ENCODE measurements around the gene MOCS3.

Gene MOCS3

GRCh38 chr20:50980071-50980681, 21.6 kb downstream of the MOCS3 start:
- in situ Hi-C loops (cut with HindIII; ENCODE audit: low sequenced_read_pairs): no loop called here

DNA sequence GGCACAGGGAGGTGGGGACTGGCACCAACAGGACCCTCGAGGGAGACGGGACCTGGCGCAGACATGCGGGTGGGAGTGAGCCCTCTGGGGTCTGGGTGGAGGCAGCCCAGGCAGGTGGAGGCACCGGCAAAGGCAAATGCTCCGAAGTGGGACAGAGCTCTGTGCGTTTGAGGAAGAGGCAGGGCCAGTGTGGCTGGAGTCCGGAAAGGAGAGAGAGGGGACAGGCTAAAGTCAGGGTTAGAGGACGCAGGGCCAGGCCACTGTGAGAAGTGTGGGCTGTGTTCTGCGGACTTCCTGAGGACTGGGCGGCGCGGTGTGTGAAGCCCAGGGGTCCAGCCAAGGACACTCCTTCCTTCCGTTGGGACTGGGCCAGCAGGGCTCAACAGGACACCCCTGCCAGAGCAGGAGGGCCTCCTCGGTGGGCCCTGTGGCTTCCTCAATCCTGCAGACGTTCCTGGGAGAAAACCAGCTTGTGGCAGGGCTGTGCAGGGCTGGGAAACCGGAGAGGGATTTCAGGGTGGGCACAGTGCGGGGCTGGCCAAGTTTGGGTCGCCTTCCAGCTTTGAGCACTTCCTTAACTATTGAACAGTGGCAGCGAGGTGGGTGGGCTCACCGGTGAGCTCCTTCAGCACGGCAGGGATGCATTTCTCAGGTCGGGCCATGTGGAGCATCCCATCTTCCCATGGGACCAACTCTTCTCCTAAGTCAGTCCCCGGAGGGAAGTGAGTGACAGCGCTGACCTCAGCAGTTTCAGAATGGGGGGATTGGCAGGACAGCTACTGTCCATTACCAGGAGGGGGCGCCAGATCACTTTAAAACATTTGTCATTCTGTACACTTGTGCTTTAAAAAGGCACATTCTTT, 22.5 kb downstream of the MOCS3 start:
- in situ Hi-C loops (cut with HindIII; ENCODE audit: low sequenced_read_pairs): no loop called here

GRCh38 chr20:50981714-50982048, 23.1 kb downstream of the MOCS3 start:
- in situ Hi-C loops (cut with HindIII; ENCODE audit: low sequenced_read_pairs): no loop called here

GRCh38 chr20:50982363-50982762, 23.7 kb downstream of the MOCS3 start:
- in situ Hi-C loops (cut with HindIII; ENCODE audit: low sequenced_read_pairs): no loop called here

DNA sequence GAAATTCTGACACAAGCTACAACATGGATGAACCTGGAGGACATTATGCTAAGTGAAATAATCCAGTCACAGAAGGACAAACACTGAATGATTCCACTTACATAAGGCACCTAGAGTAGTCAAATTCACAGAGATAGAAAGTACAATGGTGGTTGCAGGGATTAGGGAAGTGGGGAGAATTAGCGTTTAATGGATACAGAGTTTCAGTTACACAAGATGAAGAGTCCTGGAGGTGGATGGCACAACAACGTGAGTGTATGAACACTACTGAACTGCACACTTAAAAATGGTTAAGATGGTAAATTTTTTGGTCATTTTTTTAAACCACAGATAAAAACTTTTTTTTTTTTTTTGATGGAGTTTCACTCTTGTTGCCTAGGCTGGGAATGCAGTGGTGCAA, 24.7 kb downstream of the MOCS3 start:
- in situ Hi-C loops (cut with HindIII; ENCODE audit: low sequenced_read_pairs): no loop called here

DNA sequence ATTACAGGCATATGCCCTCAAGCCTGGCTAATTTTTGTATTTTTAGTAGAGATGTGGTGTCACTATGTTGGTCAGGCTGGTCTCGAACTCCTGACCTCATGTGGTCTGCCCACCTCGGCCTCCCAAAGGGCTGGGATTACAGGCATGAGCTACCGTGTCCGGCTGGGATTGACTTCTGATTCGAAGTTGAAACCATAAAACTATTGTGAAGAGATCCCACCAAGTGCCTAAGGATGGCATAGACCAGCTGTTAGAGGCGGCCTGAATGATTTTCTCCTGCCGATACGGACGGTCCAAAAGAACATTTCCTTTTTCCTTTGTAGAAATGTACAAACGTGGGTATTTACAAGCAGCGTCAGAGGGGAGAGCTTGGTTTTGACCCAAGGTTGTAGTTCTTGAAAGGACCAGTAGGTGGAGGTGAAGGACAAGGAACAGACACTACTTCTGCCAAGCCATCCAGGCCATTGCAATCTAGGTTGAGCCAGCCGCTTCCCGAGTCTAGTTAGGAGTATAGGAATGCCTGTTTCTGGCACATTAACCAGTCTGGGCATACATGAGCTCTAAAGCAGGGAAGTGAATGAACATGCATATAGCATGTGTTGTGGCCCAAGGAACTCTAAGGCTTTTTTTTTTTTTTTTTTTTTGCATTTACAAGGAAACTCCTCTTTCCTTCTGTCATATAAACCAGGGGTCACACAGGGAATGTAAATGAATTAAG, 29.0 kb downstream of the MOCS3 start:
- in situ Hi-C loops (cut with HindIII; ENCODE audit: low sequenced_read_pairs): loop anchor here (5.0 kb wide), 1 partner anchor 405 kb away; no protein-coding TSS in a partner anchor

DNA sequence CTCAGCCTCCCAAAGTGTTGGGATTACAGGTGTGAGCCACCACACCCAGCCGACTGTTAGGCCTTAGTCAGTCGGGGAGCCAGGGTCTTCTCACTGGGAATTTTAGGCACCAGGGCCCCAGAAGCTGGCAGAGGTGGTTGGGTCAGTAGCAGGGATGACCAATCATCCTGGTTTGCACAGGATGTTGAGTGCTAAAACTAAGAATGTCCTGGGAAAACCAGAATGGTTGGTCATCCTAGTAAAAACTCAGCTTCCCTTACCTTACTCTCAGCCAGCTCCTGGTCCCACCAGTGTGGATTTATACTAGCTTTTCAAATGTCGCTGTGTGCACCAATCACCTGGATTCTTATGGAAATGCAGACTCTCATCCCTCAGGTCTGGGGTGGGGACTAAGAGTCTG, 32.5 kb downstream of the MOCS3 start:
- in situ Hi-C loops (cut with HindIII; ENCODE audit: low sequenced_read_pairs): no loop called here

DNA sequence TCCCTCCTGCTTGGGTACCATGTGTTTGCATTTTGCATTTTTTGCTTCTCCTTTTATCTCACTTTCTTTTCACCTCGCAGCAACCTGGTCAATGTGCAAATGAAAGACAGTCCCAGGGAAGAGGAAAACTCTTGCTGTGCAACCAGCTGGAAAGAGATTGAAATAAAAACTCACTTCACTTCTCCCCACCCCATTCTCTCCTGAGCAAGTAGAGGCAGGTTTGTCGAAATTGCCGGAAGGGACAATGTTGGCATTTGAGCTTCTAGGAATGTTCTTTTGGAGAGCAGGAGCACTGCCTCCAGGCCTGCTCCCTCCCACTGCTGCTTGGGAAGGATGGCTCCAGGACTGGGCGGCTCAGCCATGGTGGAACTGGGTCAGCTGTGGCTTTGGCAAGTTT, 33.7 kb downstream of the MOCS3 start:
- in situ Hi-C loops (cut with HindIII; ENCODE audit: low sequenced_read_pairs): no loop called here

- in situ Hi-C loops (cut with HindIII; ENCODE audit: low sequenced_read_pairs): no loop called here
Observed at GRCh38 chr20:50992733-50993457, 34.3 kb downstream of the MOCS3 start.

DNA sequence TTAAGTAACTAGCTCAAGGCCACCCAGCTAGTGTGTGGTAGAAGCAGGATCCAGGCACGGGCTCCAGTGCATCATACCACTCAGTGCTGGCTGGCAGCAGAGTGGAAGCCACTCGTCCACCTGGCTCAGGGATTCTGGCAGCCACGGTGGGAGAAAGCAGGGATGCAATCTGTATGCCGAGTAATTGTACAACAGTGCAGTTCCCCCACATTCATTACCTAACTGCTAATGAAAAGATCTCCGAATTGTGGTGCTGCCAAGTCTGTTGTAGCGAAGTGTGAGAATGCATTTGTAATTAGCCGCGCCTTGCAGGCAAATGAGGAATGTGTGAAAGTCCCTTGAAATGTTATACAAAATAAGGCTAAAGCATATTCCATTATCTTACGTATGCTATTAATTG, 35.3 kb downstream of the MOCS3 start:
- in situ Hi-C loops (cut with HindIII; ENCODE audit: low sequenced_read_pairs): no loop called here

- in situ Hi-C loops (cut with HindIII; ENCODE audit: low sequenced_read_pairs): no loop called here
Observed at GRCh38 chr20:50995506-50995905, 36.9 kb downstream of the MOCS3 start.

DNA sequence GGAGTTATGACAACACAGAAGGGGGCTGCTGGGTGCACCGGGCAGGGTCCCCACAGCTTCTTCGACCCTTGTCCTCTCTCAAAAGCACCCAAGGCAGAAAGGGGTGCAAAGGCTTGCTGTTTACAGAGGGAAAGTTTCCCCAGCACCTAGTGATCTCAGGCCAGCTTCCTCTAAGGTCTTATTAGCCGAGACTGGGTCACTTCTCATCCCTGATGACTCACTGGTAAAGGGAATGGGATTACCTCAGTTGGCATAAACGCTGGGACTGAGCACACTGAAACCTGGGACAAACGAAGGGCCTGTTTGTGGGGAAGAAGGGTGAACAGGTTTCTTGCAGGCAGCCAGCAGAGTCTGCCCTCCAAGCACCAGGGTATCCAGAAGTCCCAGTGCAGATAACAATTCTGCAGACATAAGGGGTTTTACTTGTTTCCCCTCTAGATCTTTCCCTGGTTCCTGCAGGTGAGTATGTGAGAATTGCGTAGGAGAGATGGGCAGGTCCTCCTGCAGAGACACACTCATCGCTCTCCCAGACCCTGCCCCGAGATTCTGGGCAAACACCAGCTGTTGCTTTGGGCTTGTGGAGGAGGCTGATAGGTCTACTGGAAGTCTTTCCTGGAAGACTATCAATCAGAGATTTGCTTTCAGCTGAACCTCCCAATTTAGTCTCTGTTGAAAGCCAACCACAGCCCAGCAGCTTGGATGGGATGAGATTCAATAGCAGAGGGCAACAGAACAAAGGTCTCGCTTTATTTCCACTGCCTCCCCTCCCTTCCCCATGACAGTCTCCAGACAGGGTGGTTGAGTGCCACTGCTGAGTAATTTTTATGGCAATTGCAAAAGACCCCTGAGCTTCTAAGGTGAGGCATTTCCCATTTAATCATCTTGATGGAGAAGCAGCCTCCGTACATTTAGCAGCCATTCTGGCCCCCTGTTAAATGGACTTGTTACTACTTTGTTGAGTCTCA, 38.6 kb downstream of the MOCS3 start:
- in situ Hi-C loops (cut with HindIII; ENCODE audit: low sequenced_read_pairs): no loop called here

- in situ Hi-C loops (cut with HindIII; ENCODE audit: low sequenced_read_pairs): no loop called here
Observed at GRCh38 chr20:50999355-50999754, 40.7 kb downstream of the MOCS3 start.

DNA sequence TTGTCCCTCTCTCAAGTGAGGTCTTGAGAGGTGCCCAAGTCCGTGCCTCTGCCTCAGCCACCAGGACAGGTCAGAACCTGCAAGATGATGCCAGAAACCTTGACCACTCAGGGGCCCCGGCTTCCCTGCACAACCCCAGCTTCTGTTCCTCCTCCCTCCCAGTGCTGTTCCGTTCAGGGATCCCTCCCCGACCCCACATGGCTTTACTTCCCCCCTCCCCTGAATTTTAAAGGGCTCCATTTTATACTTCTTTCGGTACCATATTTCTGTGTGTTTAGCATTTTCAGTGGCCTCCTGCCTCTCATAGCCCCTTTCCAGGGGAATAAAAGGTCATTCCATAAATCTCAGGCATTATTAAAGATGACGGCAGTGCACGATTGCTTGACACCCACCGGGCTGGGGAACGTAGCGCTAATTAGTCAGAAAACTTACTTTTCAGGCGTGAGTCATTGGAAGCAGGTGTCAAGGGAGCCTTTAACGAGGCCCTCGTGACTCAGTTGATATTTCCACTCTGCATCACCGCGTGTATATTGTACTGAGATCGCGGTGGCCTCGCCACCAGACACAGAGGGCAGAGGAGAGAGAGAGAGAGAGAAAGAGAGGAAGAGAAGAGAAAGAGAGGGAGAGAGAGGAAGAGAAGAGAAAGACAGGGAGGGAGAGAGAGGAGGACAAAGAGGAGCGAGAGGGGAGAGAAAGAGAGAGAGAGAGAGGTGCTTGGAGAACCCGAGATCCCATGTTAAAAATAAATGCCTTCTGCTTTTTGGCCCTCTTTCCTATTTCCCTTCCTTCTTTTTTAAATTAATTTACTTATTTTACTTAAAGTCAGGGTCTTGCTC, 43.0 kb downstream of the MOCS3 start:
- in situ Hi-C loops (cut with HindIII; ENCODE audit: low sequenced_read_pairs): loop anchor here (10.0 kb wide), 2 partner anchors 83 to 283 kb away; no protein-coding TSS in a partner anchor

GRCh38 chr20:51002633-51003032, 44.0 kb downstream of the MOCS3 start:
- in situ Hi-C loops (cut with HindIII; ENCODE audit: low sequenced_read_pairs): loop anchor here (10.0 kb wide), 2 partner anchors 82 to 282 kb away; no protein-coding TSS in a partner anchor

GRCh38 chr20:51003753-51004152, 45.1 kb downstream of the MOCS3 start:
- in situ Hi-C loops (cut with HindIII; ENCODE audit: low sequenced_read_pairs): loop anchor here (10.0 kb wide), 2 partner anchors 81 to 281 kb away; no protein-coding TSS in a partner anchor

DNA sequence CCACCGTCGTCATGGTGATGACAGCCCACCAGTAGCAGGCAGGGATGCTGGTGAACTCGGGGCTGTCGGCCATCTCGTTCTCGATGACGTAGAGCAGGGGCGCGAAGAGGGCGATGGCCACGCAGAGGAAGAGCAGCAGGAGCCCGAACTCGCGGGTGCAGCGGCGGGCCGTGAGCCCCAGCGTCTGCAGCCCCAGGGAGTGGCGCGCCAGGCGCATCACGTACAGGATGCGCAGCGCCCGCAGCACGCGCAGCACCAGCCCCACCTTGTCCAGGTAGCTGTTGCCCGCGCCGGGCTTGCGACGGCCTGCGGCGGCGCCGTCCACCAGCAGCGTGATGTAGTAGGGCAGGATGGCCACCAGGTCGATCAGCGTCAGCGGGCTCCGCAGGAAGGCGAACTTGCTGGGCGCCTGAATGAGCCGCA, 45.7 kb downstream of the MOCS3 start:
- in situ Hi-C loops (cut with HindIII; ENCODE audit: low sequenced_read_pairs): loop anchor here (10.0 kb wide), 2 partner anchors 80 to 280 kb away; no protein-coding TSS in a partner anchor

- in situ Hi-C loops (cut with HindIII; ENCODE audit: low sequenced_read_pairs): loop anchor here (5.0 to 10.0 kb wide), 4 partner anchors 80 to 593 kb away; no protein-coding TSS in a partner anchor
Observed at GRCh38 chr20:51004781-51005180, 46.2 kb downstream of the MOCS3 start.

DNA sequence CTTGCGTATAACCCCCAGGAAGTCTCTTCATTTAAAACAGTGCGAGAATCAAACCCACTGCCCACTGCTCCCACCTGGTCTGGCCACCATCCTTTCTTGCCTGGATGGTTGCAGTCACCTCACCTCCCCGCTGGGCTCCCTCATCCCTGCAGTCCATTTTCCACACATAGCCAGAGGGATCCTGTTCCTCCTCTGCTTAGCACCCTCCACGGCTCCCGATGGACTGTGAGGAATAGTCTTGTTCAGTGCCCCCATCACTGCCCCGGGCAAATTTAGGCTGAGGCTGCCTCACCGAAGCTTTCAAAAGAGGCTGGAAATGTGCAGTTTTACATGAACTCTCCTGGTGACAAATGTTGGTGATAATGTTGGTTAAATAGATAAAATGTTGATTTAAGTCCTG, 46.6 kb downstream of the MOCS3 start:
- in situ Hi-C loops (cut with HindIII; ENCODE audit: low sequenced_read_pairs): loop anchor here (5.0 to 10.0 kb wide), 4 partner anchors 80 to 592 kb away; no protein-coding TSS in a partner anchor

All from endothelial cell of hepatic sinusoid (primary cell).